ENCODE results near the gene MAGIX.

The MAGIX gene

DNA sequence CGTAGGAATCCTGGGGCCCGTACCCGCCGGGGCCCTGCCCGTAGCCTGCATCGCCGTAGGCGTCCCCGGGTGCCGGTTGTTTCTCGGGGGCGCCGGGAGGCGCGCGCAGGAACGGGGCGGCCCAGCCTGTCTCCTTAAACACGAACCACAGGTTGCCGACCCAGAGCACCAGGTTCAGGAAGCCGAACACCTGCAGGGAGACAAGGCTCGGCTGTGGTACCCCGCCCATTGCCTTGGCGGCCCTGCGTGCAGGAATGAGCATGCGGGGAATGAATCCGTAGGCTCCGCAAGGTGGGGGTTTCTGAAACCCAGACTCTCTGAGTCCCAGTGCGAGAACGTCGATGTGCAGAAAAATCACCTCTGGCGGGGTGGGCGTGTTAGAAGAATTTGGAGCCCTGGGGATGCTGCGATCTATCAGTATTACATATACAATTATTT is 29.0 kb downstream of the MAGIX start (continued):
- TF ChIP-seq ZSCAN4 (tag by site-specific recombination; IDR thresholded peaks at IDR 0.05) (no peak), KLF10 (tag by site-specific recombination; IDR thresholded peaks at IDR 0.05) (no peak), HOXD13 (CRISPR knock-in tag; IDR thresholded peaks at IDR 0.05; ENCODE audit: borderline replicate concordance) (no peak), ZNF488 (tag by site-specific recombination; IDR thresholded peaks at IDR 0.05) (no peak), ZNF621 (tag by site-specific recombination; IDR thresholded peaks at IDR 0.05) (no peak), ZNF426 (tag by site-specific recombination; IDR thresholded peaks at IDR 0.05) (no peak), ZNF707 (tag by site-specific recombination; IDR thresholded peaks at IDR 0.05) (no peak), KLF8 (tag by site-specific recombination; IDR thresholded peaks at IDR 0.05) (no peak), ZNF302 (tag by site-specific recombination; IDR thresholded peaks at IDR 0.05; ENCODE audit: low read depth) (no peak), ZNF423 (tag by site-specific recombination; IDR thresholded peaks at IDR 0.05) (no peak), ZNF843 (tag by site-specific recombination; IDR thresholded peaks at IDR 0.05) (no peak; the same call in 1 of the 2 replicates), ZNF701 (tag by site-specific recombination; IDR thresholded peaks at IDR 0.05) (no peak), ZNF19 (tag by site-specific recombination; IDR thresholded peaks at IDR 0.05; ENCODE audit: low read depth) (no peak), SP2 (tag by site-specific recombination; IDR thresholded peaks at IDR 0.05) (no peak), ZNF26 (tag by site-specific recombination; IDR thresholded peaks at IDR 0.05) (no peak), ZNF37A (tag by site-specific recombination; IDR thresholded peaks at IDR 0.05) (no peak), ZNF211 (tag by site-specific recombination; IDR thresholded peaks at IDR 0.05; ENCODE audit: low read depth) (no peak), ZNF112 (tag by site-specific recombination; IDR thresholded peaks at IDR 0.05) (no peak), ZNF596 (tag by site-specific recombination; IDR thresholded peaks at IDR 0.05) (no peak), ZNF114 (tag by site-specific recombination; IDR thresholded peaks at IDR 0.05) (no peak), SP7 (tag by site-specific recombination; IDR thresholded peaks at IDR 0.05) (no peak), KLF16 (tag by site-specific recombination; IDR thresholded peaks at IDR 0.05) (no peak), ZNF23 (tag by site-specific recombination; IDR thresholded peaks at IDR 0.05; ENCODE audit: borderline replicate concordance) (no peak), ZNF629 (tag by site-specific recombination; IDR thresholded peaks at IDR 0.05) (no peak), ZNF777 (tag by site-specific recombination; IDR thresholded peaks at IDR 0.05; ENCODE audit: borderline replicate concordance) (no peak), ZNF580 (tag by site-specific recombination; IDR thresholded peaks at IDR 0.05) (no peak), ZEB2 (tag by site-specific recombination; IDR thresholded peaks at IDR 0.05) (peak; percentile 61), ZNF692 (tag by site-specific recombination; IDR thresholded peaks at IDR 0.05) (0 out of 2 replicates have a peak, but pooled peaks have one; percentile 21), PBX3 (CRISPR knock-in tag; IDR thresholded peaks at IDR 0.05) (no peak), ZNF548 (tag by site-specific recombination; IDR thresholded peaks at IDR 0.05) (no peak)
- TF ChIP-seq, protein P1, sequence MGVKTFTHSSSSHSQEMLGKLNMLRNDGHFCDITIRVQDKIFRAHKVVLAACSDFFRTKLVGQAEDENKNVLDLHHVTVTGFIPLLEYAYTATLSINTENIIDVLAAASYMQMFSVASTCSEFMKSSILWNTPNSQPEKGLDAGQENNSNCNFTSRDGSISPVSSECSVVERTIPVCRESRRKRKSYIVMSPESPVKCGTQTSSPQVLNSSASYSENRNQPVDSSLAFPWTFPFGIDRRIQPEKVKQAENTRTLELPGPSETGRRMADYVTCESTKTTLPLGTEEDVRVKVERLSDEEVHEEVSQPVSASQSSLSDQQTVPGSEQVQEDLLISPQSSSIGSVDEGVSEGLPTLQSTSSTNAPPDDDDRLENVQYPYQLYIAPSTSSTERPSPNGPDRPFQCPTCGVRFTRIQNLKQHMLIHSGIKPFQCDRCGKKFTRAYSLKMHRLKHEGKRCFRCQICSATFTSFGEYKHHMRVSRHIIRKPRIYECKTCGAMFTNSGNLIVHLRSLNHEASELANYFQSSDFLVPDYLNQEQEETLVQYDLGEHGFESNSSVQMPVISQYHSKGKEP (tag by site-specific recombination; IDR thresholded peaks at IDR 0.05): no peak
- TF ChIP-seq, protein P2, sequence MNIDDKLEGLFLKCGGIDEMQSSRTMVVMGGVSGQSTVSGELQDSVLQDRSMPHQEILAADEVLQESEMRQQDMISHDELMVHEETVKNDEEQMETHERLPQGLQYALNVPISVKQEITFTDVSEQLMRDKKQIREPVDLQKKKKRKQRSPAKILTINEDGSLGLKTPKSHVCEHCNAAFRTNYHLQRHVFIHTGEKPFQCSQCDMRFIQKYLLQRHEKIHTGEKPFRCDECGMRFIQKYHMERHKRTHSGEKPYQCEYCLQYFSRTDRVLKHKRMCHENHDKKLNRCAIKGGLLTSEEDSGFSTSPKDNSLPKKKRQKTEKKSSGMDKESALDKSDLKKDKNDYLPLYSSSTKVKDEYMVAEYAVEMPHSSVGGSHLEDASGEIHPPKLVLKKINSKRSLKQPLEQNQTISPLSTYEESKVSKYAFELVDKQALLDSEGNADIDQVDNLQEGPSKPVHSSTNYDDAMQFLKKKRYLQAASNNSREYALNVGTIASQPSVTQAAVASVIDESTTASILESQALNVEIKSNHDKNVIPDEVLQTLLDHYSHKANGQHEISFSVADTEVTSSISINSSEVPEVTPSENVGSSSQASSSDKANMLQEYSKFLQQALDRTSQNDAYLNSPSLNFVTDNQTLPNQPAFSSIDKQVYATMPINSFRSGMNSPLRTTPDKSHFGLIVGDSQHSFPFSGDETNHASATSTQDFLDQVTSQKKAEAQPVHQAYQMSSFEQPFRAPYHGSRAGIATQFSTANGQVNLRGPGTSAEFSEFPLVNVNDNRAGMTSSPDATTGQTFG (tag by site-specific recombination; IDR thresholded peaks at IDR 0.05; ENCODE audit: borderline replicate concordance): no peak

All from HEK293 (cell line).